Daoy (cell line): ENCODE data around the gene ARHGAP26. TPM values are rescaled to one million over a fixed set of nuclear protein-coding genes. Genes with fewer than 3 reads are reported as not detected.

Experiments
- DNase-seq: peaks from one replicate; pipeline ENCODE4 v3.0.0-alpha.2; 2015; ENCODE audit warnings: low read depth
- total RNA-seq: library from RNA; depleted of rRNA; stranded (reverse); fragments of >200 nt; shearing (Covaris generic); gene quantifications from 2 replicates; pipeline ENCODE4 v1.2.3, GENCODE V29; 2014

The ARHGAP26 gene
- total RNA-seq, 1 experiment from 2014 or later: 7.7 TPM

DNA sequence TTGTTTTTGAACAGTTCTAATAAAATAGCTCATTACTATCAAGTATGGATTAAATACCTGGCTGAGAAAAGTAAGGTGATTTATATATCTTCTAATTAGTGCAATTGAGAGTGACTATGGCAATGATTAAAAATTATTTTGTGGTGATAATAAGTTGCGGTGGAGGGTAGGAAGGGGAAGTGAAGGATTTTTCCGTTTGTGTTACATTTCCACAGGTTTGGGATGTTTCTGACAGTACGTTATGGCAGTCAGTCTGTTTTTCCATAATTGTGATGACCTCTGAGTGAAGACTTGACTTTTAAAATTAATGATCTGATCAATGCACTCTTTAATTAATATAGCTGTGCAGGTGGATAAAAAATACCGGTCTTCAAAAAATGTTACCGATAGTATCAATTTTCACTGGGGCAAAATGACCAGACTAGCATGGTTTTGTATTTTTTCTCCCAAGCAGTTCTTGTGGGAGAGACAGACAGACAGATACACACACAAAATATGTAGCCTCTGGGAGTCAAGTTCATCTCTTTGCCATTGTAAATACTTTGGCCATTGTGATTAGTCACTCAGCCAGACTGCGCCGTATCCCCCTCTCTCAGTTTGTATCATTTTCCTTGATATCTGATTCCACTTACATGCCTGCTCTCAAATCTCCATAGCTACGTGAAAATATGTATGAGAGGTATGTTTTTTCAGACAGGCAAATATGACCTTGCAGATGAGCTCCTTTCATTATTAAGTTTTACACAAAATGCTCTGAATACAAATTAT lies 60.2 kb downstream of the ARHGAP26 start:
- DNase-seq: peak; percentile 79

DNA sequence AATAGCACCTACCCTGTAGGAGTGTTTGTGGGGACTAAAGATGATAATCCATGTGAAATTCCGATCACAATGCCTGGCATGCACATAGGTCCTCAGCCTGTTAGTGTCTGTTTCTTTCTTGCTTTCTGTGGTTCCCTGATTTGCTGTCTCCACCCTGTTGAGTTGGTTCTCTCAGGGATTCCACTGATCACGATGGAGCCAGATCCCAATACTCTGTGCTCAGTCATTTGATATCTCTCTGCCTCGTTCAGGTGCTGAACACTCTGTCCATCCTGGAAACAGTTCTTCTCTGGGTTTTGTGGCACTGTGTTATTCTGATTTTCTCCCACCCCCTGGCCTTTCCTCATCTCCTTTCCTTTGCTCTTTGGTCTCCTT lies 60.8 kb downstream of the ARHGAP26 start:
- DNase-seq: no peak

DNA sequence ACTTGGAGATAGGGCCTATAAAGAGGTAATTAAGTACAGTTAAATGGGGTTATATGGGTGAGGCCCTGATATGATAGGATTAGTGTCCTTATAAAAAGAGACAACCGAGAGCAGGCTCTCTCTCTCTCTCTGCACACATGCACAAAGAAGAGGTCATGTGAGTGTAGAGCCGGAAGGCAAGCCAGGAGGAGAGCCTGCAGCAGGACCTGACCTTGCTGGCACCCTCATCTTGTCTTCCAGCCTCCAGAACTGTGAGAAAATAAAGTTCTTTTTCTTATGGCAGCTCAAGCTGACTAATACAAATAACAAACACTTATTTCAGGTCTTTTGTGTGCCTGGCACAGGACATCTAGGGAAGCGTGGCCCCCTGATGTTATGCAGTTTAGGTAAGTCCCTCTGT lies 62.1 kb downstream of the ARHGAP26 start:
- DNase-seq: no peak

DNA sequence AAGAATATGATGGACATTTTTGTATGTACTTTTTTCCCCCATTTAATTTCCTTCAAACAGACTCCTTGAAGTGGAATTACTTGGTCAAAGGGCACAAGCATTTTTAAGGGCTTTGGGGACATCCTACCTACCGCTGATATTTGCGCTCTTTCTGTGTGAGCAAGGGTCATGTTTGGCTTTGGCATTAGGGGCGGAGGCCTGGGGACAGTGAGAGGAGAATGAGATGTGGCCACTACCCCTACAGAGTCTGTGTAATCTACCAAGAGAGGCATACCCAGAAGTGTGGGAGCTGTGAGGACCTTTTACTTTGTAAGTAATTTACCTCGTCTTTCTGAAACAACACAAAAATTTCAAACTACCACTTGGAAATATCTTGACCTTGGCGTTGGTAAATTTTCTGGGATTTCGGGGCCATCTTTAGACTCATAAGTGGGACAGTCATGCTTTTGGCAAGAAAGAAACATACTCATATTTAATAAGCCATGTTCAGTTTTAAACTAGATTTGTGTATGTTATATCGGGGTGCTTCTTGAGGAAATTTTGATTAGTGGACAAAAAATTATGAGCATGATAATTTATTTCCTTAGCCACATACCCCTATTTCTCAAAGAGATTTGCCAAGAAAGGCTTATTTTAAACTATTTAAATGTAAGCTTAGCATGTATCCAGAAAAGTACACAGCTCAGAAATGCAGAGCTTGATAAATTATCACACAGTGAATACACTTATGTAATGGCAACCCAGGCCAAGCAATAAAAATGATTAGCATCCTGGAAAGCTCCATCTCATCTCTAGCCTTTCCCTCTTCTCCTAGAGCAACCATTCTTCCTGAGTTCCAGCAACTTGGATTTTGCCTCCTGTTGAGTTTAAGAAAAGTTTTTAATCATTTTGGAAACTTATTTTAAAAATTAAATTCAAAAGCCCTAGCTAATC lies 63.6 kb downstream of the ARHGAP26 start:
- no peak for DNase-seq

DNA sequence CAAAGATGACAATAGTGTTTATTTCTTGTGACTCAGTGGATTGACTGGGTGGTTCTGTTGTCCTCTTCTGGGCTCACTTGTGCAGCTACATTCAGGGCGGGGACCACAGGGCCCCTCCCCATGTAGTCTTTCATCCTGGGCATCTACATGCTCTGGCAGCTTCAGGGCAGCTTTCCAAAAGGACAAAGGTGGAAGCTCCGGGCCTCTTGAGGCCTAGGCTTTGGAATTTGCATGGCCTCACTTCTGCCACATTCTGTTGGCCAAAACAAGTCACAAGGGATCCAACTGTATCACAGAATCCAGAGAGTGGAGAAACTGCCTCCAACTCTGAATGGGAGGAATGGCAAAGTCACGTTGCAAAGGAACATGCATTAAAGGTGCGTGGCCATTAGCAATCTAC lies 64.3 kb downstream of the ARHGAP26 start:
- DNase-seq: no peak

DNA sequence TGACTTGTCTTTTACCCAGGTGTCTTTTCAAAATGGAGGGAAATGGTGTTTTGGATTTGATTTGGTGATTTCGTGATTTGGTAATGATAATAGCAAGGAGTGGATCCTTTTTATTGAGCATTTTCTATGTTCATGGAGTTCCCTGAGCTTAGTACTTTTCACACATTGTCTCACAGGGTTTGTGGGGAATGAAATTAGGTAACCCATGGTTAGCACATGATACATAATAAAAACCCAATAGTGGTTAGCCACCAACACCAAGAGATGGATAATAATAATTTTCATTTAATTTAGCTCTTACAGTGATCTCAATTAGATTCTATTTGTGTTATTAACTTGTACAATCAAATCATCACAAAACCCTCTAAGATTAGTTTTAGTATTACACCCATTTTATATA lies 65.4 kb downstream of the ARHGAP26 start:
- DNase-seq: no peak

DNA sequence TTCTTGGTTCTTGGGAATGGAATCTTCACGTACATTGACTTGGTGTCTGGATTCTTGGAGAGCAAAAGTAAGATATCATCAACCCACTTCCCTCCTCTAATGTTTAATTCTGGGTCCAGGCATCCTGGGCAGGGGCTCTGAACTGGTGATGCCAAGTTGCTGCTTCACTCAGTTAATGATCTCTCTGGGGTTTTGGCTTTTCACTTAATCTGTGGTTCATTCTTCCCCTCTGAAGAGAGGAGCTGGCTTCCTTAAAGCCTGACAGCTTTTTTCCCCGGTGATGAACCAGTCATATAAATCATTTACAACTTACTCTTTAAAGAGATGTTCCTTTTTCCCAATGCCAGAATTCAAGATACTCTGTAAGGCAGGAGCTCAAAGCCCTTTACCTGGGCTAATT lies 65.9 kb downstream of the ARHGAP26 start:
- DNase-seq: no peak

DNA sequence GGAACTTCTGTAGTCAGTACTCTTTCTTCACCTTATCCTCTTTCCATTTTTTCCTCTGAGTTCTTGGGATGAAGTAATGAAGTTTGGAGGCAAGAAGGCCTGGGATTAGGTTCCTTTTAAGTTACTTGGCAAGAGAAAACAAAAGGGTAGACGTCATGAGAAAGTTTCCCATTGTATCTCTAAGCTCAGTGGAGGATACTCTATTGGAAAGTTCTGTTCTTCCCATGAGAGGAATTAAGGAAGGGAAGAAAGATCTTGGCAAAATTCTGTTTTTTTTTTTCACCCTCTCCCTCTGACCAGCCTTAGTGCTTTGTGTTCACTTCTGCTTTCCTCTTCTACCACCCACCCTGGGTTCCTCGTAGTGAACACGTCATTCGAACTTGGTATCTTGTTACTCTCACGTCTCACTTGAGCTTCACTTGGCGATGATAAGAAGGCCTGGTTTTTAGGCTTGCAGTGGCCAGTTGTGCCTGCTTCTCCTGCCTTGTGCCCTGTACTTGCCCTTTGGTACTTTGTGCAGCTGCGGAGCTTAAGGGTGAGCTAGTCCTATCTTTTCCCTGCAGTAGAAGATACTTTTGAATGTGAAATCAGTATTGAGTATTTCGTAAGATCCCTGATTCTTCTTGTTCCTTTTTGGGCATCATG lies 67.0 kb downstream of the ARHGAP26 start:
- no peak for DNase-seq

DNA sequence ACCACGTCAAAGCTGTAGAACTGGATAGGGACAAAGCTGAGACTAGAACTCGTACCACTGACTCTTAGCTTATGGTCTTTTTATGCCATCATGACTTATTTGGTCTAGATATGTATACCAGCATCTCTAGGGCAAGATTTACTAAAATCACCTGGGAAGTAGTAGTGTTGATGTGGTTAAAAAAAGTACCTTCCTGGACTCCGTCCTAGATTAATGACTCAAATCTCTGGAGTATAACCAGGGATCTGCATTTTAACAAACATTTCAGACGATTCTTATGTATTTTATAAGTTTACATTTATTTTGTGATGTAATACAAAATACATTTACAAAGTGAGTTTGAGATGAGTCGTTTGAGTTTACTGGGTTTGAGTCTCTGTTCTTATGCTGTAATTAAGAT lies 68.7 kb downstream of the ARHGAP26 start:
- no peak for DNase-seq

DNA sequence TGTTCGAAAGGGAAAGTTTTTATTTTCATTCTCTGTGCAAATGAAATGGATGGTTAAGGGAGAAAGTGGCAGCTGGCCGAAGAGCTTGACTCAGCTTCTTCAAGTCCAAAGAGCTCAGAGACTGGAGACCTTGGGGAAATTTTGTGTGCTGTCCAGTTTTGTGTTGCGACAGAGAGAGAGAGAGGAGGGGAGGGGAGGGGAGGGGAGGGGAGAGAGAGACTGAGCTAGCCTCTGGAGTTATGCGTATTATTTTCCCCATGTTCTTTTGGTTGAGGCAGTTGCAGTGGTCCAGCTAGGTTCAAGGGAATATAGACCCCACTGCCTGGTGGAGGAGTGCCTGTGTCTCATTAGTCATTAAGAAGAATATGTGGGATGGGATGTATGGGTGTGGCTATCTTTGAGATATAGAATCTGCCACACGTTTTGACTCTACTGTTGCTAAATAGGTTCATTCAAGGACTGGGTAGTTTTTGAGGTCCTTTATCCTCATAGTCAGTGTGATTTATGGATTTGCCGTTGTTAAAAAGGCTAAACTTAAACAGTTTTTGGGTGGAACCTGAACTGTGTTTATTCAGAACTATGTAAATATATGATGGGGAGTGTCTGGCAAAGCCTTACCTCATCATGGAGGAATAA lies 69.7 kb downstream of the ARHGAP26 start:
- no peak for DNase-seq

DNA sequence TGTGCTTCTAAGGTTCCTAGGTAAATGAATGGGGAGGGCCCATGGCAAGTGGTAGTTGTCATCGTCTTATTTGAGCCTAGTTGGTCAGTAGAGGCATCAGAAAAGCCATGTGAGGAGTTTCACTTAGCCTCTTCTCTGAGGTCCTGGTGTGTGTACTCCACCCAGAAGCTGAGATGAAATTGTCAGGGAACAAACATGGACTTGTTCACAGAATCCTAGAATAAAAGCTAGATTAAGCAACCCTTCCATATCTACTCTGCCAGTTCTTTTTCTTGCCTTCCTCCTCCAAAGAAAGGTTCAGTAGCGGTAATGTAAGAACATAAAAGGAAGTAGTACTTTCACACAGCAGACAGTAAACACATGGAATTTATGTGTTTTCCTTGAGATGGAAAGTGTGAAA lies 70.4 kb downstream of the ARHGAP26 start:
- no peak for DNase-seq

DNA sequence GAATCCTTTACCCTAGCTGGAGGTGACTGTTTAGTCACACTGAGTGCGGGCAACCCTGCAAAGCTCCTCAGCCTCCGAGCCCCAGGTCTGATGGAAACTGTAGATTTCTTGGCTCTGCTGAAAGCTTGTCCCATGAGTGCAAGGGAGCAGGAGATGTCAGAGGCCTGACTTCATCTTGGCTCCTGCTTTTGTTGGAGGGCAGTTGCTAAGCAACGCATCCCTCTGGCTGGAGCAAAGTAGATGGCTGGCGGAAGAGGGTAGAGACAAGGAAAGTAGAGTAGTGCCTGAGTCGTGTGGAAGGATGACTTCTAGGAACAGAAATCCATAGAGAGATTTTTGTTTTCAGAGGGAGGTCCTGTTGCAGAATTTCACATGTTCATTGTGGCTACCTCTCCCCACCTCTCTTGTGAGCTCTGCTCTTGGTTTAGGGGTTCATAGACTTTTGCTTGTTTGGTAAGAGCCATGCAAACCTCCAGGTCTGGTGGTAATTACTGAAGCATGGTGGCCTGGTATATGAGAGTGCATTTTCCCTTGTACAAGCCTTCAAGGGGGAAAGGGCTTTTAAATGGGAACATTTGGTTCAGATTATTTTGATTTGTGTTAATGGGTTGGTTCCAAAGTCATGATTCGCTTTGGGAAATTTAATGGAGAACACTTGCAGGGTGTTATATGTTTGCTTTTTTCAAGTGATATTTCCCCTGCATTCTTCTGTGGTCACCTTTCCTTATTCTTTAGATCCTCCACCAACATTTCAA lies 71.5 kb downstream of the ARHGAP26 start:
- peak; percentile 70 for DNase-seq

DNA sequence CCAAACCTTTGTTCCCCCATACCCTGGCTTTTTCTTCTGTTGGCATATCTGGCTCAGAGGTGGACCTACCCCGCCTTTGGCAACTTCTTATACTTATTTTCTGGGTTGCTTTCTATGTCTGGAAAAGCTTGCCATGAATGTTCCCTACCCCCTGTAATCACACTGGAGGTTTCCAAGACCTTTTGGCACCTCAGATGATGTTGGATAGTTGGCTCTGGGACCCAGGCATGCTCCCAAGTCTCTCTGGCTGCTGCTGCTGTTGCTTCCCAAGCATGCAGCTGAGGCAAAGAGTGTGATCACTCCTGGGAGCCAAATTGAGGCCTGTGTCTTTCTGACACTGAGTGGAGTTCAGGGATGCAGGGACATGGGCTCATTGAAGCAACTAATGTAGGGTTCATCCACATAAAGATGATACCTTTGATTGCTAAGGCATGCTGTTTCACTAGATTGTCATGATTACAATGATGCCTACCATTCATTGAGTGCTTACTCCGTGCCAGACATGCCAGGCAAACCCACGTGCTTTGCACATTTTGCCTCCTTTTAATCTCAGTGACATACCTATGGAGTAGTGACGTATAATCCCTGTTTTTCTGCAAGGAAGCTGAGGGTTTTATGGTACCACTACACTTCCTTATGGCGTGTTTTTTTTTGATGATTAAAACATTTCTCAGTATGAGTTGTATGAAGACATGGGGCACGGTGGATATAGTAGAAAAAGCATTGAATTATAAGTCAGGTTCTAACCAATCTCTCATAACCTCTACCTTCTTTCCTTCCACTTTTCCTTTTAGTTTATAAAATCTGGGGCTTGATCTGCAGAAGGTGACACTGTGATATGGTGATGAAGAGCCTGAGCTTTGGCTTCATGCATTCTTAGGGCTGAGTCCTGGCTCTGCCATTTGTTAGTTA lies 73.1 kb downstream of the ARHGAP26 start:
- DNase-seq: no peak

DNA sequence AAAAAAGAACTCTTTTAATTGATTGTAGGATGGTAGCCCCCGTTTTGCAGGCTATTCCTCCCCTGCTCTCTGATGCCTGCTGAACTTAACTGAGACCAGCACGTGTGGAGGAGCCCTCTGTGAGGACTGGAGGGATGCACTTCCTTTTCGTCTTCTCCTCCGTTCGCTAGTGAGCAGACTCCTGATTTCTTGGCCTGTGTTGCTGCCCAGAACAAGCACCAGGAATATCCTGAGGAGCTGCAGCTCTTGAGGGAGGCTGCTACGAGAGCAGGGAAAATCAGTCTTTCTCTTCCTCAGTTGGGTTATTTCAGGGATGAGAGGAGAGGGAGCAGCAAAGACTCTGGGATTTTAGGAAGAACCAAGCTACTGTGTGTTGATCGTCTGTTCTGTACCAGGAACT lies 74.7 kb downstream of the ARHGAP26 start:
- DNase-seq: no peak

DNA sequence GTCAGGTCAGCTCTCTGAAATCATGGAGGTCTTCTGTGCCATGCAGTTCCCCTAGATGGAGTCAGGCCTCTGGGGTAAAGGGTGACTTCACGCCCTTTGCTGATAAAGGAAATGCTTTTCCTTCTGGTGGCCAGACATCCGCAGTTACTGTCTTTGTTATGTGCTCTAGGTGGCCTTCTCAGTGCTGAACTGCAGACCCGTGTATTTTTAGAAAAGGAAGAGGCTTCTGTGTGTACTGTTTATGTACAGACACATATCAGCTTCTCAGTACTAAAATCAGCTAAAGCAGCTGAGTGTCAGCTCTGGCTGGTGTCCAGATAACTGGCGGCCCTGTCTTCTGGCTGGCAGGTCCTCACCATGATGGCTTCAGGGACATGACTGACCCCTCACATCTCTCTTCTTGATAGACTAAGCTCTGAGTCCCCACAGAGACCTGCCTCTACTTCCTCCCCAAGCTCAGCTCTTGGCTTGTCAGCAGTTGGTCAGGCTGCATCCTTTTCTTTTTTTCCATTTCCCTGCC lies 75.3 kb downstream of the ARHGAP26 start:
- no peak for DNase-seq

DNA sequence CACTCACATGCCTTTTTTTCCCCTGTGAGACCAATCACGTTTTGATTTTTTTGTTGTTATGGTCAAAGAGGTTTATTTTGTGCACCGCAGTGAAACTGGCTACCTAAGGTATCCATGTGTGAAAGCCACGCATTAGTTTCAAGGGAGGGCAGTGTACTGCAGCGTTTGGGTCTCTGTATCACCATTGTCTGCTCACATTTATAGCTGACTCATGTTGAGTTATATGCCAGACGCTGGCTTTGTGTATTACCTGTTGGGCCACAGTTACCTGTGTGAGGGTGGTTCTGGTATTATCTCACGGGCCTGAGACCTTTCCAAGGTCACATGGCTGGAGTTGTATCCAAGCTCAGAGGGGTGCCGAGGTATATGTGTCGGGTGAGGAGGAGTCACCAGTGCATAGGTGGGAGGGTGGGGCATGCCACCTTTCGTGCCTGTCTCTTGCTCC lies 75.8 kb downstream of the ARHGAP26 start:
- DNase-seq: no peak

DNA sequence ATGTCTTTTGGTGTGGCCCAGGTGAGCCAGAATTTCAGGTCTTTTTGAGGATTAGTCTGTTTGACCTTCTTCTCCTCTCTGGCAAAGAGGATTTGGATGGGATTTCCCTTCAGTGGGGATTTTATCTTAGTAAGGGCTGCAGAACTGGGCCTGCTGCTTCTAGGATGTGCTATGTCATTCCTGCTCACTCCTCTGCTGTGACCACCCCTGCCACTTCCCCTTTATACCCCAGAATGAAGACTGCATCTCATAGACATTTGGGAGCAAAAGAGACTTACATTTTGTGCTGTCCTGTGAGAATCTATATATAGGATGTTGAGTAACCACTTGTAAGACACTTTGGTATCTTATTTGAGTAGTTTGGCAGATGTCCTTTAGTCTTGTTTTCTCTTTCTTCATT lies 76.2 kb downstream of the ARHGAP26 start:
- DNase-seq: no peak

DNA sequence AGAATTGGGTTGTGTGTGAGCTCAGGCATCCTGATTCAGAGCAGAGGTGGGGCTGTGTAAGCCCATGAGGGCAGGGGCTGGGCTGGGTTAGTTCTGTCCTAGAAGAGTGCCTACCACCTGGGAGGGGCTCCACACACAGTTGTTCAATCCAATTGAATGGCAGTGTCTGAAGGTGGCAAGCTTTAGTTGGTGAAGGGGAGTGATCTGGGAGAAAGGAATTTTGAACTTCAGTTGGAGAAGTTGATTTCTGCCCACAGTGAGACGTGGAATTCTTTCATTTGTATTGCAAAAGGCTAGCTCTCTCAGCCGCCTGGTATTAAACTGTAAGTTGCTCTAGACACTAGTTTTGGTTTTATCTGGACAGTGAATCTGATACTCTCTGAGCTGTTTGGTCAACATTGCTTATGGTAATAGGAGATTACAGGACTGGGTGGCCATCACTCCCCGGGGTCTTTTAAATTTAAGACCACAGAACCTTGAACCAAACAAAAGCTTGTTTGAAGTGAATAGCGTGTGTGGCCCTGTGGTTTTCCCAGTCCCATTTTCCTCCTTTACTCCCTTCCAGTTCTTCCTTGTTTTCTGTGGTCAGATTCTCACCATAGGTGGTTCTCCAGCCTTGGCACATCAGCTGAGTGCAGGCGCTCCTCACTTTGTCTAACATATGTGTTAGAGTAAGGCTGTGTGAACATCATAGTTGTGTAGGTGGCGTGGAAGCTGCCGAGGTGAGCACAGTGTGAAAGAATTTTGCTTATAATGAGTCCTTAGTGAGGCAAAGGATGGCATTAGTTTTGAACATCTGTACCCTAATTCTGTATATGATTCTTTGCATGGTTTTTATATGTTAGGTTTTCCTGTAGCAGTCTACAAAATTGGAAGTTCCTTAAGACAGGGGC lies 78.0 kb downstream of the ARHGAP26 start:
- no peak for DNase-seq

DNA sequence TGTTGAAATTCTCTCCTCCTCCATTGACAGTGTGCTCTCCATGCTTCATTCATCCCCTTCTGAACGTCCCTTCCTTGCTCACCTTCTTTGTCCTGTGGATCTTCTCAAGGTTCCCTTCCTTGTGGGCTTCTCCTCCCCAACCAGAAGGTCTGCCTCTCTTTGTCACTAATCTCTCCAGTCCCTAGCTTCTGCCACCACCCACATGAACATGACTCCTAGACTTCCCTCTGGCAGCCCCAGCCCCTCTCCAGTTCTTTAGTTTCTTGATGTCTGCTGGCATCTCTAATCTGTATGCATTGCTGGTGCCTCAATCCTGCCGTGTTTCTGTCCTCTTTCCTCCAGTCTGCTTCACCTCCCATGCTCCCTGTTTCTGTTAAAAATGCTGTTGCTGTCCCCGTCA lies 79.3 kb downstream of the ARHGAP26 start:
- no peak for DNase-seq
